ENCODE measurements around the gene SPTBN5.

SPTBN5 gene

DNA sequence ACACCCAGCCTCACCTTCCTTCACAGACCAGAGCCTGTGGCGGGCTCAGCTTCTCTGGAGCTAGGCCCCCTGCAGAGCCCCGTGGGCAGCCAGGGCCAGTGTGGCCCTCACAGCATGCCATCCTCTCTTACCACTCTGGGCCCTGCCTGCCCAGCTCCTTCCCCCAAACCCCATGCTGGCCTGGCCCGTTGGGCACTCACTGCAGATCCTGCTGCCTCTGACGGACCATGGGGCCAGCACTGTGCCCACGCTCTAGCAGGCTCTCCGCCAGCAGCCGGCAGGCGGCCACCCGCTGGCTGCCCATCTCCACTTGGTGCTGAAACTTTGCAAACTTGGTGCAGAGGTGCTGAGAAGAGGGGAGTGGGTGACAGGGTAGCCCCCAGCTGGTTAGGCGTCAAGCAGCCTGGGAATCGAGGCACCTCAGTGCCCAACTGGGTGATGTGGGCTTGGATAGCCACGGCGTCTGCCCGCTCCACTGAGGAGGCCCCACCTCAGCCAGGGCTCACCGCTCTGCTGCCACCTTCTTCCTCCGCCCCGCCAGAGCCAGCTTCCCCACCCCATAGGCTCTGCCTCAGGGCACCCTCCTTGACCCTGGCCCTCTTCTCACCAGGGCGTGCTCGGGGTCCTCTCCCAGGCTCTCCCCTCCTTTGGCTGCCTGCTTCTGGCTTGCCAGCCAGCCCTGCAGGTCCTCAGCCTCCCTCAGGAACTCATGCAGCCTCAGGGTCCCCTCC, 22.5 kb downstream of the SPTBN5 start:
- TF ChIP-seq EZH2 (optimal IDR thresholded peaks at IDR 0.05; ENCODE audit: low read depth, low read length) (no peak), EZH2phosphoT487 (IDR thresholded peaks at IDR 0.05; ENCODE audit: low read length) (no peak)
- TF ChIP-seq, protein P1, sequence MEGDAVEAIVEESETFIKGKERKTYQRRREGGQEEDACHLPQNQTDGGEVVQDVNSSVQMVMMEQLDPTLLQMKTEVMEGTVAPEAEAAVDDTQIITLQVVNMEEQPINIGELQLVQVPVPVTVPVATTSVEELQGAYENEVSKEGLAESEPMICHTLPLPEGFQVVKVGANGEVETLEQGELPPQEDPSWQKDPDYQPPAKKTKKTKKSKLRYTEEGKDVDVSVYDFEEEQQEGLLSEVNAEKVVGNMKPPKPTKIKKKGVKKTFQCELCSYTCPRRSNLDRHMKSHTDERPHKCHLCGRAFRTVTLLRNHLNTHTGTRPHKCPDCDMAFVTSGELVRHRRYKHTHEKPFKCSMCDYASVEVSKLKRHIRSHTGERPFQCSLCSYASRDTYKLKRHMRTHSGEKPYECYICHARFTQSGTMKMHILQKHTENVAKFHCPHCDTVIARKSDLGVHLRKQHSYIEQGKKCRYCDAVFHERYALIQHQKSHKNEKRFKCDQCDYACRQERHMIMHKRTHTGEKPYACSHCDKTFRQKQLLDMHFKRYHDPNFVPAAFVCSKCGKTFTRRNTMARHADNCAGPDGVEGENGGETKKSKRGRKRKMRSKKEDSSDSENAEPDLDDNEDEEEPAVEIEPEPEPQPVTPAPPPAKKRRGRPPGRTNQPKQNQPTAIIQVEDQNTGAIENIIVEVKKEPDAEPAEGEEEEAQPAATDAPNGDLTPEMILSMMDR (IDR thresholded peaks at IDR 0.05; ENCODE audit: low read length), result no peak

GRCh38 chr15:41870689-41871081, 23.2 kb downstream of the SPTBN5 start:
- no peaks in the 10 kb centered on the region for H3K9me3 ChIP-seq (replicated peaks; ENCODE audit: insufficient read depth, low read length)
- TF ChIP-seq EZH2phosphoT487 (IDR thresholded peaks at IDR 0.05; ENCODE audit: low read length) (no peak), EZH2 (optimal IDR thresholded peaks at IDR 0.05; ENCODE audit: low read depth, low read length) (no peak)
- TF ChIP-seq, protein P1 (IDR thresholded peaks at IDR 0.05; ENCODE audit: low read length), result no peak
- no peak overlapping the region for H3K27ac ChIP-seq (ENCODE audit: low read length)
- H3K9ac ChIP-seq (ENCODE audit: low read length), result no peak overlapping the region
- H3K36me3 ChIP-seq (replicated peaks; ENCODE audit: insufficient read depth, low read length), result no peaks in the 10 kb centered on the region
- H4K20me1 ChIP-seq (ENCODE audit: insufficient read depth, low read length), result no peaks in the 10 kb centered on the region
- no peaks in the 10 kb centered on the region for H3K4me1 ChIP-seq (ENCODE audit: low read length)
- no peak overlapping the region for H2AFZ ChIP-seq (ENCODE audit: low read length)
- H3K79me2 ChIP-seq (ENCODE audit: low read length), result no peaks in the 10 kb centered on the region
- H3K9me2 ChIP-seq (replicated peaks; ENCODE audit: insufficient read depth, low read length), result no peaks in the 10 kb centered on the region
- H3K27me3 ChIP-seq (replicated peaks; ENCODE audit: insufficient read depth, low read length), result peaks cover 93% of the 10 kb centered on the region
- no peak overlapping the region for H3K4me2 ChIP-seq (ENCODE audit: low read depth, low read length)
- no peak overlapping the region for H3K4me3 ChIP-seq (ENCODE audit: low read length)
- H3F3A ChIP-seq (ENCODE audit: insufficient read depth, low read length), result no peaks in the 10 kb centered on the region
- DNase-seq, result no peak

More for the DNA sequence above, 22.5 kb downstream of the SPTBN5 start:
- Histone ChIP-seq H2AFZ (ENCODE audit: low read length) (no peak overlapping the region), H3K9me3 (replicated peaks; ENCODE audit: insufficient read depth, low read length) (no peaks in the 10 kb centered on the region), H3K36me3 (replicated peaks; ENCODE audit: insufficient read depth, low read length) (no peaks in the 10 kb centered on the region), H3K9ac (ENCODE audit: low read length) (no peak overlapping the region), H3K9me2 (replicated peaks; ENCODE audit: insufficient read depth, low read length) (no peaks in the 10 kb centered on the region), H3K4me1 (ENCODE audit: low read length) (no peaks in the 10 kb centered on the region), H3K79me2 (ENCODE audit: low read length) (no peaks in the 10 kb centered on the region), H3K4me3 (ENCODE audit: low read length) (no peak overlapping the region), H3K27ac (ENCODE audit: low read length) (no peak overlapping the region), H3K27me3 (replicated peaks; ENCODE audit: insufficient read depth, low read length) (peaks cover 94% of the 10 kb centered on the region), H3K4me2 (ENCODE audit: low read depth, low read length) (no peak overlapping the region), H3F3A (ENCODE audit: insufficient read depth, low read length) (no peaks in the 10 kb centered on the region), H4K20me1 (ENCODE audit: insufficient read depth, low read length) (no peaks in the 10 kb centered on the region)
- DNase-seq, result no peak

GRCh38 chr15:41869770-41870688, 23.8 kb downstream of the SPTBN5 start:
- Histone ChIP-seq H2AFZ (ENCODE audit: low read length) (no peak overlapping the region), H3K4me1 (ENCODE audit: low read length) (no peaks in the 10 kb centered on the region), H3K27me3 (replicated peaks; ENCODE audit: insufficient read depth, low read length) (peaks cover 89% of the 10 kb centered on the region), H3K79me2 (ENCODE audit: low read length) (no peaks in the 10 kb centered on the region), H3K9me2 (replicated peaks; ENCODE audit: insufficient read depth, low read length) (no peaks in the 10 kb centered on the region), H3K27ac (ENCODE audit: low read length) (no peak overlapping the region), H3K4me3 (ENCODE audit: low read length) (no peak overlapping the region), H4K20me1 (ENCODE audit: insufficient read depth, low read length) (no peaks in the 10 kb centered on the region), H3F3A (ENCODE audit: insufficient read depth, low read length) (no peaks in the 10 kb centered on the region), H3K9me3 (replicated peaks; ENCODE audit: insufficient read depth, low read length) (no peaks in the 10 kb centered on the region), H3K9ac (ENCODE audit: low read length) (no peak overlapping the region), H3K4me2 (ENCODE audit: low read depth, low read length) (no peak overlapping the region), H3K36me3 (replicated peaks; ENCODE audit: insufficient read depth, low read length) (no peaks in the 10 kb centered on the region)
- no peak for TF ChIP-seq EZH2phosphoT487 (IDR thresholded peaks at IDR 0.05; ENCODE audit: low read length)
- TF ChIP-seq EZH2 (optimal IDR thresholded peaks at IDR 0.05; ENCODE audit: low read depth, low read length), result no peak
- TF ChIP-seq, protein P1 (IDR thresholded peaks at IDR 0.05; ENCODE audit: low read length), result no peak
- no peak for DNase-seq

All from MM.1S (cell line).